ENCODE data around the gene PSMB3. TPM values are rescaled to one million over a fixed set of nuclear protein-coding genes. Genes with fewer than 3 reads are reported as not detected.
"Not testable (repeated sequence)": the region's sequence is repeated elsewhere in the genome, so short reads cannot be mapped to it uniquely, and the experiment has no call there.

Gene PSMB3
- total RNA-seq, 2 experiments from 2014 or later, result 262 to 294 TPM

DNA sequence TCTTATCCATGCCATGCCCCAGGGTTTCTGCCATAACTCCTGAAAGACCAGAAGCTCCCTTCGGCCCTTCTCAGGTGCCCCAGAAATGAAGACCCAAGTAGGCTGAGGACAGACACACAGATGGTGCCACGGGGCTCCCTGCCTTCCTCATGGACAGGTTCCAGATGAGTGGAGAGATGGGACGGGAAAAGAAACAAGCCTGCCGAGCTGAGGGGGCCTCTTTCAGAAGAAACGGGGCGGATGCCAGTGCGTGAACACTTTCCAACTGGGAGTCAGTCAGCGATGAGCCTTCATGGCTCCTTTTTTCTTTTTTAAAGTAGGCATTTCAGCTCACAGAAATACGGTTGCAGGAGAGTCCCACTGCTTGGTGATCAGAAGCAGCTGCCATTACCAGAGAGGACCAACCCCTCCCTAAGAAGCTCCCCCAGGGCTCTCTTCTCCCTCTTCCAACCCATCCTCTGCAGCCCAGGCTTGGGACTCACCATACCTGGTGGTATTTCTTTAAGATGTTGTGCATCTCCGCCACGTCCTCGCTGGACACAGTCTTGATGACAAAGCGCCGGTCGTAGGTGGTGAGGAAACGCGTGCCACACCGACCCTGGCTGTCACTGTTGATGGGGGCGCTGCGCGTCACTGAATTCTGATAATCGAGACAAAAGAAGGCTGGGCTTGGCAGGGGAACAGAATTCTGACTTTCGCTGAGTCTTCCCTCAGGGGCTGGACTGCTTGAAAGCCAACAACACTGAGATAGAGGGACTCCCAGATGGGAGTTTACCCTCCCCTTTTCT, 27.6 kb downstream of the PSMB3 start:
- Mint-ChIP-seq H3K36me3 (ENCODE audit: low read depth) (peaks cover 43% of the 10 kb centered on the region), H3K4me1 (peaks cover 2% of the 10 kb centered on the region), H3K4me3 (no peak overlapping the region), H3K27me3 (no peaks in the 10 kb centered on the region), H3K9me3 (no peaks in the 10 kb centered on the region), H3K27ac (no peak overlapping the region)
- ChIA-PET POLR2A (no interaction called here), CTCF (no interaction called here)
- no peak for DNase-seq

DNA sequence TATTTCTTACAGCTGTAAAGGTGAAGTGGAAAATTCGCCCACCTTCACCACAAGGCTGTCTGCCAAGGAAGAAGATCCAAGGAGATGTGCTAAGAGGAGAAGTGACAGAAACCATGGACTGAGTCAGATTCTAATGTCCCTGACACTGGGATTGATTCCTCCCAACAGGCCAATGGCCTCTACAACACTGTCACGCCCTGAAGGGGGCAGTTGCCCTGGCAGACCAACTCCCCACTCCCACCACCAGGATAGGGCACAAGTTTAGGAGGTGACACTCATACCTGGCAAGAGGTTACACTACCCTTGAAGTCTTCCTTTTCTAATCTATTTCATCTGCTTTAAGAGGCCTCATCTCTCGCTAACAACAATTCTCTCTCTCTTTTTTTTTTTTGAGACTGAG, 30.7 kb downstream of the PSMB3 start:
- Mint-ChIP-seq H3K36me3 (ENCODE audit: low read depth) (peaks cover 38% of the 10 kb centered on the region), H3K4me3 (no peak overlapping the region), H3K27ac (no peak overlapping the region), H3K27me3 (no peaks in the 10 kb centered on the region), H3K9me3 (no peaks in the 10 kb centered on the region), H3K4me1 (peaks cover 2% of the 10 kb centered on the region)
- CTCF ChIA-PET, result interaction anchor here (0.9 to 1.1 kb wide), 2 partner anchors 13 to 31 kb away, joined by 3 to 4 read pairs; no protein-coding TSS in a partner anchor
- POLR2A ChIA-PET, result no interaction called here
- DNase-seq, result no peak

DNA sequence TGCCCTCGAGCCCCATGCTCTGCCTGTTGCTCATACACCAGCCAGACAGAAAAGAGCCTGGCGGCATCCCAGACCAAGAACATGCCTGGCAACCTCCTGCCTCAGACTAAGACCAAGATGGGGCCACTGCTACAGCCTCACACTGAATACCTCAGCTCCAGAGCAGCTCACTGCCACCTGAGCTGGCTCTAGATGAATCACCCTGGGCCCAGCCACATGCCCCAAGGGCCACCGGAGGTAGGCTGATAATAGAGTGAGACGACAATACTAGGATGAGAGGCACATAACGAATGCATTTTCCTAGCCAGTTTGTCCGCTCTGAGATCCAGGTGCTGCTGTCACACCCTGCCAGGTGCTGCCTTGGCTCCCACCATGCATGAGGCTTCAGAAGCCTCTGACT, 33.8 kb downstream of the PSMB3 start:
- Mint-ChIP-seq H3K4me3 (no peak overlapping the region), H3K4me1 (peaks cover 2% of the 10 kb centered on the region), H3K36me3 (ENCODE audit: low read depth) (peaks cover 24% of the 10 kb centered on the region), H3K27ac (no peak overlapping the region), H3K27me3 (no peaks in the 10 kb centered on the region), H3K9me3 (no peaks in the 10 kb centered on the region)
- no peak for DNase-seq
- CTCF ChIA-PET, result interaction anchor here (1.2 kb wide), 1 partner anchor 51 kb away, joined by 3 read pairs; no protein-coding TSS in a partner anchor
- POLR2A ChIA-PET, result no interaction called here

DNA sequence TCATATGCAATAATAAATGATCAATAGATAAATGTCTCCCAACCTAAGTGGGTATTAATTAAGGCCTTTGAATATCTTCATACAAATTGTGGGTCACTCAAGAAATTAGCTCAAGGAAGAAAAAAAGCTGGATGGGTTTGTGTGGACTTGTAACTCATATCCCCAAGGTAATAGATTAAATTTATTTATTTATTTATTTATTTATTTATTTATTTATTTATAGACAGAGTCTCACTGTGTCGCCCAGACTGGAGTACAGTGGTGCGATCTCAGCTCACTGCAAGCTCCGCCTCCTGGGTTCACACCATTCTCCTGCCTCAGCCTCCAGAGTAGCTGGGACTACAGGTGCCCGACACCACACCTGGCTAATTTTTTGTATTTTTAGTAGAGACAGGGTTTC, 35.5 kb downstream of the PSMB3 start:
- CTCF ChIA-PET, result interaction anchor here (0.6 to 1.1 kb wide), 4 partner anchors 71 to 1497 kb away, joined by 3 to 4 read pairs (median 3); no protein-coding TSS in a partner anchor
- H3K4me3 Mint-ChIP-seq, H3K9me3 Mint-ChIP-seq, H3K27me3 Mint-ChIP-seq, POLR2A ChIA-PET, DNase-seq, H3K4me1 Mint-ChIP-seq, H3K27ac Mint-ChIP-seq: not testable (repeated sequence)
- H3K36me3 Mint-ChIP-seq (ENCODE audit: low read depth), result peaks cover 29% of the 10 kb centered on the region

DNA sequence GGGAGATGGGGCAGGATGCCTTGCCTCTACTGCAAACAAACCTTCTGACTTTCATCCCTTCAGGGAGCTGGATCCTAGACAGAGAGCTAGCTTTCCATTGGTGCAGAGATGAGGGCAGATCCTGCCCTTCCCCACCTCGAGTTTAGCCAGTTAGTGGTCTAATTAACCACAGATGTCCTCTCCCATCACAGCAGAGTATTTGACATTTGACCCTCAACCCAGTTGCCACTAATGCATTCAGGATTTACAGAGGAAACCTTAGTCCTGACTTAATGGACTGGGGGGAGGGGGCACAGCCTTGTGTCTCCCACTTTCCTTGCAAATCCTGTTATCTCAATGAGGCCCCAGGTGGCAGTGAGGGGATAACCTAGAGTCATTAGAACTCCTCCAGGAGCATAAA, 36.6 kb downstream of the PSMB3 start:
- Mint-ChIP-seq H3K36me3 (ENCODE audit: low read depth) (peaks cover 26% of the 10 kb centered on the region), H3K4me1 (peaks cover 1% of the 10 kb centered on the region), H3K27me3 (no peaks in the 10 kb centered on the region), H3K4me3 (no peak overlapping the region), H3K9me3 (no peaks in the 10 kb centered on the region), H3K27ac (no peak overlapping the region)
- no peak for DNase-seq
- POLR2A ChIA-PET, result no interaction called here
- CTCF ChIA-PET, result interaction anchor here (0.8 kb wide), 1 partner anchor 58 kb away, joined by 3 read pairs; no protein-coding TSS in a partner anchor

DNA sequence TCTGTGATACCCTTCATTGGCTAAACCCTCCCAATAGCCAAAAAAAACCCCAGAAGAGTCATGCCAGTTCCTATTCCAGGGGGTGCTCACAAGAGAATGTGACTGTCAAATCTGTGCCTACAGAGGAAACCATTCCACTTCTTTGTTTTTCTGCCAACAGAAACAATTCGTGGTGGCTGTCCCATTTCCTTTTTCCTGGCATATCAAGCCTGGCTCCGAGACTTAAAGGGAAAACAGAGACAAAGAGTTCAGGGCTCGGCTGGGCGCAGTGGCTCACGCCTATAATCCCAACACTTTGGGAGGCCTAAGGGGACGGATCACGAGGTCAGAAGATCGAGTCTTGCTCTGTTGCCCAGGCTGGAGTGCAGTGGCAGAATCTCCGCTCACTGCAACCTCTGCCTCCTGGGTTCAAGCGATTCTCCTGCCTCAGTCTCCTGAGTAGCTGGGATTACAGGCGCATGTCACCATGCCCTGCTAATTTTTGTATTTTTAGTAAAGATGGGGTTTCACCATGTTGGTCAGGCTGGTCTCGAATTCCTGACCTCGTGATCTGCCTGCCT, 37.7 kb downstream of the PSMB3 start:
- CTCF ChIA-PET, result not testable (repeated sequence)

DNA sequence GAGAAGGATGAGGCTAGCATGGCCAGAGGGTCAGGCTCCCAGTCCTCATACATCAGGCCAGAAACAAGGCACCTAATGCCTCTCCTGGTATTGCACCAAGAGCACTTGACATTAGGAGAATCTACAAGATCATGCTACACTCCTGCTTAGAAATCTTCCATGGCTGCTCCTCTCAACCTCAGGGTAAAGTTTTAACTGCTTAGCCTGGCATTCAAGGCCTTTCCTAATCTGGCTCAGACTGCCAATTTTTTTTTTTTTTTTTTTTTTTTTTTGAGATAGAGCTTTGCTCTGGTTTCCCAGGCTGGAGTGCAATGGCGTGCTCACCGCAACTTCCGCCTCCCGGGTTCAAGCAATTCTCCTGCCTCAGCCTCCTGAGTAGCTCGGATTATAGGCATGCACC, 38.6 kb downstream of the PSMB3 start:
- no peak overlapping the region for H3K4me3 Mint-ChIP-seq

More for the DNA sequence above, 37.7 kb downstream of the PSMB3 start:
- H3K4me1 Mint-ChIP-seq, H3K9me3 Mint-ChIP-seq, POLR2A ChIA-PET, H3K27ac Mint-ChIP-seq, H3K27me3 Mint-ChIP-seq, H3K4me3 Mint-ChIP-seq, DNase-seq: not testable (repeated sequence)
- H3K36me3 Mint-ChIP-seq (ENCODE audit: low read depth), result peaks cover 19% of the 10 kb centered on the region

DNA sequence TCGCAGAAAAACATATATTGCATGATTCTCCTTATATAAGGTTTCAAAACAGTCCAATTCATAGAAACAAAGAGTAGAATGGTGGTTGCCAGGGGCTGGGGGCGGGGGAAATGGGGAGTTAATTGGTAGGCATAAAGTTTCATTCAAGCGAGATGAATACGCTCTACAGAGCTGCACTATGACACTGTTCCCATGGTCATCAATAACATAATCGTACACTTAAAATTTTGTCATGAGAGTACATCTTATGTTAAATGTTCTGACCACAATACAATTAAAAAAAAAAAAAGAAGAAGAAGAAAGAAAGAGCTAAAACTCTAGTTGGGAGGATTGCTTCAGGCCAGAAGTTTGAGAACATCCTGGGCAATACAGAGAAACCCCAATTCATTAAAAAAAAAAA, 41.7 kb downstream of the PSMB3 start:
- H3K4me3 Mint-ChIP-seq, result no peak overlapping the region
- ChIA-PET CTCF (interaction anchor here (0.6 to 0.7 kb wide), 3 partner anchors 86 to 403 kb away, joined by 3 read pairs; partner anchors contain the start of gene CACNB1), POLR2A (no interaction called here)
- H3K27me3 Mint-ChIP-seq, result no peaks in the 10 kb centered on the region
- DNase-seq, result no peak
- H3K27ac Mint-ChIP-seq, result no peak overlapping the region
- H3K4me1 Mint-ChIP-seq, result peaks cover 30% of the 10 kb centered on the region
- no peaks in the 10 kb centered on the region for H3K9me3 Mint-ChIP-seq
- H3K36me3 Mint-ChIP-seq (ENCODE audit: low read depth), result peaks cover 31% of the 10 kb centered on the region

More for the DNA sequence above, 38.6 kb downstream of the PSMB3 start:
- Mint-ChIP-seq H3K9me3 (no peaks in the 10 kb centered on the region), H3K27me3 (no peaks in the 10 kb centered on the region), H3K4me1 (peaks cover 6% of the 10 kb centered on the region), H3K27ac (no peak overlapping the region), H3K36me3 (ENCODE audit: low read depth) (peaks cover 20% of the 10 kb centered on the region)
- no peak for DNase-seq
- POLR2A ChIA-PET, result no interaction called here
- CTCF ChIA-PET, result no interaction called here

DNA sequence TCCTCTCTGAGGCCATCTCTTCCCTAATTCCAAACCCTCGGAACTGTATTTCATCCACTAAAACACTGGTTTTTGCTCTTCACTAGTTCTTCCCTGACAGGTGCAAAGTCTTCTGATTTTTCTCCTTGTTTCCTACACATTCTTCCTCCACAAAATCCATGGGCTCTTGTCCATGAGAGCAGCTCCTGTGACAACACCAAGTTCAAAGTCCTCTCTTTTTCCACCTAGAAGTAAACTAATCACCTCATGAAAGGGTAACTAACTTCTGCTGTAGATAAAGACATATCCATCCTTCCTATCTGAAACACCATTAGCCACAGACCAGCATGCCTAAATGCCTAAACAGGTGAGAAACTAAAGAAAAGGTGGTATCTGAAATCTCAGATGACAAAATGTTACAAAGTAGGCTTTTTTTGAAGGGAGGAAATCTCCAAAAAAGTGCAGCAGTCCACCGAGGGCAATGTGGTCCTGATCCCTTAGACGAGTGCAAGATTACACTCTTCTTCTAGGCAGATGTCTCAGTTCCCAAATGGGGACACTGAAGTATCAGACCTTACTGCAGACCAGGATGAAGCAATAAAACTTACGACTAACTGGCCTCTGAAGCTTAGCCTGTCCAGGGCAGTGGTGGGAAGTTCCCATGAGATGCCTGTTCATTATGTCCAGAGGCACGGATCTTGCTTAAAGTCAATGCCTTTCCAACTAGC, 44.1 kb downstream of the PSMB3 start:
- H3K36me3 Mint-ChIP-seq (ENCODE audit: low read depth), result peaks cover 42% of the 10 kb centered on the region
- H3K27me3 Mint-ChIP-seq, result no peaks in the 10 kb centered on the region
- peaks cover 39% of the 10 kb centered on the region for H3K4me1 Mint-ChIP-seq
- ChIA-PET CTCF (no interaction called here), POLR2A (no interaction called here)
- H3K9me3 Mint-ChIP-seq, result no peaks in the 10 kb centered on the region
- no peak for DNase-seq
- H3K27ac Mint-ChIP-seq, result no peak overlapping the region
- H3K4me3 Mint-ChIP-seq, result no peak overlapping the region

DNA sequence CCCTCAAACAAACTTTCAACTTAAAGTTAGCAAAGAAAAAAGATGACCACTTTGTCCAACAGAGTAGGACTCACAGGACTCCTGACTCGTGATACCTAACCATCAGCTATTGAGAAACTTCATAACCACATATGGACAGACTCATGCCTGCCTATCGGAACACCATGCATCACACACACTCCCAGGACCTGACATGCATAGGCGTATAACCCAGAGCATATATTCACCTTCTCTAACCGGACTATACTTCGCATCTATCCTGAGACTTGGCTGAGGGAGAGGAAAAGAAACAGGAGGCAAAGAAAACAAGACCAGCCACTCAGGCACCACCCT, 44.6 kb downstream of the PSMB3 start:
- peak overlapping the region; percentile 87 for H3K4me3 Mint-ChIP-seq
- H3K9me3 Mint-ChIP-seq, result no peaks in the 10 kb centered on the region
- no peak overlapping the region for H3K27ac Mint-ChIP-seq
- H3K27me3 Mint-ChIP-seq, result no peaks in the 10 kb centered on the region
- no peak for DNase-seq
- H3K36me3 Mint-ChIP-seq (ENCODE audit: low read depth), result peaks cover 46% of the 10 kb centered on the region
- CTCF ChIA-PET, result no interaction called here
- POLR2A ChIA-PET, result no interaction called here
- H3K4me1 Mint-ChIP-seq, result peaks cover 39% of the 10 kb centered on the region

DNA sequence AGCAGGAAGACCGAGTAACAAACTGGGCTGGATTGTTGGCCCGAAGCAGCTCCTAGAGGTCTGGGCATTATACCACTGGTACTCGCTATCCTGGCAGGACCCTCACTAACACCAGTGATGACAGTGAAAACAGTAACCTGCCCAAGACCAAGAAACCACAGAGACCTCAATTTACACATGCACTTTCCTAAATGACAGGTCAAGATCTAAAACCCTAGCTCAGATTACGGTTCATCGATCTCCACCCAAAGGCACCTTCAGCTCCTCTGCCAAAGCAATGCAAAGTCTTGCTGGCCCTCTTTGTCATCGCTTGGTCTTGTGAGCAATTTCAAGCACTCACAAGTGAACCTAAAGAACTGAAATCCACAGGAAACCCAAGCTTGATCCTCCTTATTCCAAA, 45.3 kb downstream of the PSMB3 start:
- no peak for DNase-seq
- H3K4me1 Mint-ChIP-seq, result peaks cover 37% of the 10 kb centered on the region
- H3K27ac Mint-ChIP-seq, result peak overlapping the region; percentile 91
- H3K36me3 Mint-ChIP-seq (ENCODE audit: low read depth), result peaks cover 45% of the 10 kb centered on the region
- ChIA-PET POLR2A (no interaction called here), CTCF (interaction anchor here (0.9 to 1.6 kb wide), 2 partner anchors 9 to 32 kb away, joined by 3 to 4 read pairs; no protein-coding TSS in a partner anchor)
- peak overlapping the region; percentile 87 for H3K4me3 Mint-ChIP-seq
- no peaks in the 10 kb centered on the region for H3K9me3 Mint-ChIP-seq
- H3K27me3 Mint-ChIP-seq, result no peaks in the 10 kb centered on the region

DNA sequence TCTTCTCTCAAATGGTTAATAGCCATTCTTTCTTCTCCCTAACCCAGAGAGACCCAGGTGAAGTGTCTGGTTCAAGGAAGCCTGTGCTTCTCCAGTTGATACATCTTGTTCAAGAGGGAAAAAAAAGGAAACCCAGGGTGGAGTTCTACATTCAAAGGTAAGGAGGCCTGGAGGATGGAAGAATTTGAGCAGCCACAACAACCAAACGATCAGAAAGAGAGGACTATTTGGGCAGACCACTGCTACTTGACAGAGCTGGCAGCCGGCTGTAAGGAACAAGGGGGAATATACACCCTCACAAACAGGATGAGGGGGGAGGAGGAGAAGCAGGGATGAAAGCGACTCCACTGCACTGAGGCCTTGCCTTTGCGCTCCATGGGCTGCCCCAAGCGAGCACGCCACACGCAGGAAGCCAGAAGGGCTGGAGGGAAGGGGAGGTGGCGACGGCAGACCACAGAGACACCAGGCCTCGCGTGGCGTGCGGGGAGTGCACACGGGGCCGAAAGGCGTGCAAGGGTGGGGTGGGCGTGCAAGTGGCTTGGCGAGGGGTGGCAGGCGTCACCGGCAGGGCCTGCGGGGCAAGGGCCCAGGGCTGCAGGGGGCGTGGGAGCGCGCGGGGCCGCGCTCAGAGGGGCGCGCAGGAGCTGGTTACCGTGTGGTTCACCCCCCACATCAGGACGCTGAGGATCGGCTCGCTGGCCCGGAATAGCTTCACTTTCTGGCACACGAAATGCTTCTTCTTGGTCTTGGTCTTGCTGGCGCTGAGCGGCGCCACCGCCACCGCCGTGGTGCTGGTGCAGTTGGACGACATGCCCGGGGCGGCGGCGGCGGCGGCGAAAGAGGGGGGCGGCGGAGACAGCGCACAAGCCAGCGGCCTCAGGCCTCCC, 46.3 kb downstream of the PSMB3 start:
- H3K27me3 Mint-ChIP-seq, result no peaks in the 10 kb centered on the region
- H3K4me1 Mint-ChIP-seq, result peaks cover 37% of the 10 kb centered on the region
- peak; percentile 69 for DNase-seq
- peak overlapping the region; percentile 87 for H3K4me3 Mint-ChIP-seq
- H3K9me3 Mint-ChIP-seq, result no peaks in the 10 kb centered on the region
- POLR2A ChIA-PET, result no interaction called here
- H3K27ac Mint-ChIP-seq, result peak overlapping the region; percentile 91
- CTCF ChIA-PET, result interaction anchor here (0.9 to 1.6 kb wide), 3 partner anchors 8 to 33 kb away, joined by 3 to 4 read pairs (median 3); no protein-coding TSS in a partner anchor
- peaks cover 49% of the 10 kb centered on the region for H3K36me3 Mint-ChIP-seq (ENCODE audit: low read depth)

Data from activated CD4-positive, alpha-beta T cell treated with anti-CD3 and anti-CD28 coated beads, Interleukin-2, amount 10 ng/mL, durations not matched to agents 7 days and 5 days (primary cell).